Activated CD4-positive, alpha-beta T cell treated with anti-CD3 and anti-CD28 coated beads, Interleukin-2, amount 50 U/mL, for 16 hours (primary cell): ENCODE results near the gene SPEN.

Source experiments
- DNase-seq: peaks from one replicate; pipeline ENCODE4 v3.0.0-alpha.2; 2020

Gene SPEN

DNA sequence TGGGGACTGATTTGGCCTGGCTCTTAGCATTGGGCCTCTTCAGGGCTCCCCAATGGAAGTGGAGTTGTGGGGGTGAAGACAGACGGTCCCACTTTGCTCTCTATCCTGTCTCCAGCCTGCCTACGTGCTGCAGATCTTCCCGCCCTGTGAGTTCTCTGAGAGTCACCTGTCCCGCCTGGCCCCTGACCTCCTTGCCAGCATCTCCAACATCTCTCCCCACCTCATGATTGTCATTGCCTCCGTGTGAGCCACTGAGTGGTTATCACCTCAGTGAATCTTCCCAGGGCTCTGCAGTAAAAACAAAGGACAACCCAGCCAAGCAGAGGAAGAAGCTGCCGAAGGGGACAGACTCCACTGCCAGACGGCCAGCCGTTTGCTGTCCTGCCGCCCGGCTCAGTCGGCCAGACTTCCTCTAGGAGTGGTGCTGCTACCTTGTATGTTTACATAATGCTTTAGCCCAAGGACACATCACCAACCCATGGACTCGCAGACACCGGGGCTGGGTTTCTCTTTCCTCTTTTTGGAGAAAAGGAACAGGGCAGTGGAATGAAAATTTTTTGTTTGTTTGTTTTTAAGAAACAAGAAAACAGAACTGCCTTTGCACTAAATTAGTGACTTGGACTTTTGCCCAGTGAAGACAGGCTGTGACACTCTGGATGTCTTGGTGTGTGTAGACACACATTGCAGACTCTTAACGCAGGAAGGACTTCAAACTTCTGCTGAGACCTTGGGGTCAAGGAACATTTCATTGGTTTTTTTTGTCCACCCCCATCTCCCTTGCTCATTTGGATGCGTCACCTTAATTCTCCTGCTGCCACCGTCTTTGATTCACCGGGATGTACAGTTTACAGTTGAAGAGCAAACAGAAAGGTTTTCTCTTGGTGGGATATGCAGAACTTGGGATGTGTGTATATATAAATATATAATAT is 91.9 kb downstream of the SPEN start:
- DNase-seq, result no peak

DNA sequence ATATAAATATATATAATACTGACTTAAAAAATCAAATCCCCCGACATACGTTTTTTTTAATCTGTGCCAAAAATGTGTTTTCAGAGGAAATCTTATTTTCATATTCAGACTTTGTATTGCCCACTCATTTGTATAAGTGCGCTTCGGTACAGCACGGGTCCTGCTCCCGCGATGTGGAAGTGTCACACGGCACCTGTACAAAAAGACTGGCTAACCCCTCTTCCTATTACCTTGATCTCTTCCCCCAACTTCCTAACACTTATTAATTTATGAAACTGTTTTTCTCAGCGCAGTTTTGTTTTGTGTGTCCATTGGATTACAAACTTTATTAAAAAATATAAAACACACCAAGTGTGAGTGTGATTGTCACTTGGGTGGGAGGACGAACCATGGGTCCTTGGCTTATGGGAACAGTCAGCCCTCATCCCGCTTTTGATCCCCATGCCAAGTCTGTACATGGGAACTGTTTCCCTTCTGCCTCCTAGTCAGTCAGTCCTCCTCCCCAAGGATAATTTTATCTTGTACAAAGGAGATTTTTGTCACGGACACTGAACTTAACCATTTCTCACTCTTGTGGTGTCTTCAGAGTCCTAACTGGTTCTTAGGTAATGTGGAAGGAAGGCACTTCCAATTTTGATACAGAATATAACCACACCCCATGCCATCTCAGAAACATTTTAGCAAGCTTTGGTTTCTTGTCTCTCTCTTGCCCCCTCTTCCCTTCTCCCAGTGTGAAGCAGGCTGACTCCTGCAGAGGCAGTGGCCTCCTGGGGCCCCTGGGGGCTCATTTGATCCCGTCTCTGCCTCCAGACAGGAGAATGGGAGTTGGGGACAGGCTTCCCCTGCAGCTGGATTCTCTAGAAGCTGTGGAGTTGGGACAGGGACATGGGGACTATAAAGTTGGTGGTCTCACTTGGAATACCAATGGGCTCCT is 92.9 kb downstream of the SPEN start:
- DNase-seq, result no peak

DNA sequence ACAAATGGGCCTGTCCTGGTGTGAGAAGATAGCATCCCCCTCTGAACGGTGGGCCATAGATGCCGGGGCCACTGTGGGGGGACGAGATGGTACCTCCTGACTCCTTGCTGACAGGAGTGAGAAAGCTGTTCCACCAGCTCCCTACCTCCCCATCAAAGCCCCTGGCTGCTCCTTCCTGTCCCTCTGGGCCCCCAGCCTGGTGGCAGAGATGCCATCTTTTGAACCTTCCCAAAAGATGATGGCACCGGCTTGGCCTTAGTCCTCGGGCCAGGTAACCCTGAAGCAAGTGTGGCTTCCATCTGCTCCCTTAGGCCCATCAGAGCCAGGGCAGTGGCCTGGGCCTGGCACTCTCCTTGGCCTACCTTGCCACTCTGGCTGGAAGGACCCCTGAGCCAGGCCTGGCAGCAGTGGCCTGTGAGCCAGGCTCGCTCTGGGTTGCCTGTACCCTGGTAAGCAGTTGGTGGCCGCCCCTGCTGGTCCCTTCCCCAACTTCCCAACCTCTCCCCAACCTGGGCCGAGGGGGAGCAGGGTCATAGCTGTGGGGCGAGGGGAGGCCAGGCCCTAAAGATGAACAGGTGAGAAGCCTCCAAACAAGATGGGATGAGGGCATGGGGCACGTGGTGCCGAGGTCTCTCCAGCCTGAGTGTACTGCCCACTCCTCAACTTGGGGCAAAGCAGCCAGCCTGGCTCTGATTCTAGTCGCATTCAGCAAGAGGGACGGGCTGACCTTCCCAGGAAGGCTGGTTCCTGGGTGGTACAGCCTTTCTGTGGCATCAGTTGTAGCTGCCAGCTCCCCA is 93.7 kb downstream of the SPEN start:
- no peak for DNase-seq

DNA sequence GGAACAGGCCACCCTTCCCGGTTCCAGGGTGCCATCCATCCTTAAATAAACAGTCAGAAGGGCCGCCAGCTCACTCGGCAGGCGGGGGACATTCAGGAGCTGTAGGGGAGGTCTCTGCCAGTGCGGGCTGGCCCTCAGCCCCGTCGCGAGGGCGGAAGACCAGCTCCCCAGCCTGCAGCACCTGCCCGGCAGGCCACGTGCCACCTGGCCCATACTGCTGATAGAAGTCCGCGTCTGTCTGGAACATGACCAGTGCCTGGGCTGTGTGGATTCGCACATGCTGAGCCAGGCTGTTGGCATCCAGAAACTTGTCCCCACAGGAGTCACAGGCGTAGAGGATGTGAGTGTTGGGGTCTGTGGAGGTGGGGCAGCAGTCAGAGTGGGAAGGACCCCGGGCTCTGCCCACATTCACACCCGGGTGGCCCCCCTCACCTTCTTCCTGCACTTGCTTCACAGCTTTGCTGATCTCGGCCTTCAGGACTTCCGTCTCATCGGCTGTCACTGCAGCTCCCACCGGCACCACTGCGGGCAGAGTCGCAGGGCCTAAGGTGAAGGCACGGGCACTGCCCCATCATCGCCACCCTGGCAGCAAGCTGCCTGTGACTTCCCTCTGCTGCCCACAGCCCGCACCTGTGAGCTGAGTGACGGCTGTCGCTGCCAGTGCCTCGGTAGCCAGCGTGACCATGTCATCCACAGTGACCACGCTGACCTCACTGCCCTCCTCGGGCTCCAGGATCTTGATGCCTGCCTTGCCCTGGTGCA is 94.6 kb downstream of the SPEN start:
- DNase-seq, result no peak

DNA sequence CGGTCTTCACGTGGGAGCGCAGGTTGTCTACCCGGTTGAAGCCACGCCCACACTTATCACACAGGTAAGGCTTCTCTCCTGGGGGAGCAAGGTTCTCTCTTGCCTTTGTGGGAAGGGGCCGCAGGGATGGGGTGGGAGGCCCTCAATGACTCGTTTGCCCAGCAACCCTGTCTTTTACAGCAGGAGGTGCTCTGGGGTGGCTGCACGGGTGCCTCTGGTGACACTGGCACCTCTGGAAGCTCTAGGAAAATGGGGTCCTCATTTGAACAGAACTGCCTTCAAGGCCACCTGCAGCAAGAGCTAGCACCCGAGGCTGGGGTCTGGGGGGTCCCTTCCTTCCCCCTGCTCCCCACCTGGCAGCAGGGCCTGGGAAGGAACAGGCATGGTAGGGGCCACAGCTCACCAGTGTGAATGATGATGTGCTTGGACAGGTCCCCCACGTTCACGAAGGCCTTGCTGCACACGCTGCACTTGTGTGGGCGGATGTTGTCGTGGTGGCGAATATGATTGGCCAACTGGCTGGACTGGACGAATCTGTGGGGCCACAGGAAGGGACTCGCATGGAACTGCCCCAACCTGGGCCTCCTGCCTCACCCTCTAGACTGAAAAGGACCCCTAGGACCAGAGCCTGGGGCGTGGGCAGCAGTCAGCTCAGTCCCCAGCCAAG is 95.3 kb downstream of the SPEN start:
- no peak for DNase-seq

DNA sequence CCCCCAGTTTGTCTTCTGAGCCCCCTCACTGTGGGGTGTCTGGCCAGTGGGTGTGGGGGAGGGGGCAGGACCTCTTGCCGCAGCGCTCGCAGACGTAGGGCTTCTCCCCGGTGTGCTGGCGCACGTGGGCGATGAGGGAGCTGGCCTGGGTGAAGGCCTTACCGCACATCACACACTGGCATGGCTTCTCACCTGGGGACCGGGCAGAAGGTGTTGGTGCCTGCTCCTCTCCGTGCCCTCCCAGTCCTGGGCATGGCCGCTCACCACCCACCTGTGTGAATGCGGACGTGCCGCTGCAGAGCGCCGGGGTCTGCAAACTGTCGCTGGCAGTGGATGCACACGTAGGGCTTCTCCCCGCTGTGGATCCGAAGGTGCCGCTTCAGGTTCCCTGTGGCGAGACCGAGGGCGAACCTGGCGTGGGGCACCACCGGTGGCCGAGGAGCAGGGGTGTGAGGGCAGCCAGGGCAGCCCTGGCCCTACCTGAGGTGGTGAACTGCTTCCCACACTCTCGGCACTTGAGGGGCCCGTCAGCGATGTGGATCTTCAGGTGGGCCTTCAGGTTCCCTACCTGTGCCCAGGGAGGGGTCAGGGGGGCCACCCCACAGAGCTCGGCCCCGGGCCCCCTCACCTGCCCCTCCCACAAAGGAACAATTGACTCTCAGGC is 96.0 kb downstream of the SPEN start:
- no peak for DNase-seq

DNA sequence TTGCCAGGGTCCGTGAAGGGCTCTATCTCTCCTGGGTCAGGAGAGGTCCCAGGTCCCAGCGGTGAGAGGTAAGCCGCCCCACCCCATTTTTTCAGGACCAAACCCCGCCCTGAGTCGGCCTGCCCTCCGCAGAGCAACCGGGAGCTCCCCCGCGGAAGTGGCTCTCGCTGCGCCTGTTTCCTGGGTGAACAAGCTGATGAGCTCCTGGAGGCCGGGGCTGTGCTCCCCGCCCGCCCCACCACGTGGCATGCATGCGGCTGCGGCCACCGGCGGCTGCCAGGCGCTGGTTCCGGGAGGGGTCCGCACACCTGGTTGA is 96.4 kb downstream of the SPEN start:
- no peak for DNase-seq

DNA sequence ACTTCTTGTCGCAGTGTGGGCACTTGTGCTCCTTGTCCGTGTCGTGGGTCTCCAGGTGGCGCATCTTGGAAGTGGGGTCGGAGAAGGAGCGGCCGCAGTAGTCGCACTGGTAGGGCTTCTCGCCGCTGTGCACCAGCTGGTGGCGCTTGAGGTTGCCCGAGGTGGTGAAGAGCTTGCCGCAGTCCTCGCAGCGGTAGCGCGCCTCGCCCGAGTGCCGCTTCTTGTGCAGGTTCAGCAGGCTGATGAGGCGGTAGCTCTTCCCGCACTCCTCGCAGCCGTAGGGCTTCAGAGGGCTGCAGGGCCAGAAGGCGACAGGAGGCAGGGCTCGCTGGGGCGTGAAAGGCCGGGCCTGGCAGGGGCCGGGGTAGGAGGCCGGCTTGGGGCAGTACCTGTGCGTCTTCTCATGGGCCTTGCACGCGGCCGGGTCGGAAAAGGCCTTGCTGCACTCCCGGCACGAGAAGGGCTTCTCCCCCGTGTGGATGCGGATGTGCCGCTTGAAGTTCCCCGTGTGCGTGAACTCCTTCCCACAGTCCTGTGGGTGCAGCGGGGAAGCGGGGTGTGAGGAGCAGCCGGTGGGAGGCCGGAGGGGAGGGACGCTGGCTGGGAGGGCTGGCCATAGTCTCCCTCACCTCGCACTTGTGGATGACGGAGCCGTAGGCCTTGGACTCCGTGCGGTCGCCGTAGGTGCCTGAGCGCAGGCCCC is 97.0 kb downstream of the SPEN start:
- DNase-seq, result no peak

DNA sequence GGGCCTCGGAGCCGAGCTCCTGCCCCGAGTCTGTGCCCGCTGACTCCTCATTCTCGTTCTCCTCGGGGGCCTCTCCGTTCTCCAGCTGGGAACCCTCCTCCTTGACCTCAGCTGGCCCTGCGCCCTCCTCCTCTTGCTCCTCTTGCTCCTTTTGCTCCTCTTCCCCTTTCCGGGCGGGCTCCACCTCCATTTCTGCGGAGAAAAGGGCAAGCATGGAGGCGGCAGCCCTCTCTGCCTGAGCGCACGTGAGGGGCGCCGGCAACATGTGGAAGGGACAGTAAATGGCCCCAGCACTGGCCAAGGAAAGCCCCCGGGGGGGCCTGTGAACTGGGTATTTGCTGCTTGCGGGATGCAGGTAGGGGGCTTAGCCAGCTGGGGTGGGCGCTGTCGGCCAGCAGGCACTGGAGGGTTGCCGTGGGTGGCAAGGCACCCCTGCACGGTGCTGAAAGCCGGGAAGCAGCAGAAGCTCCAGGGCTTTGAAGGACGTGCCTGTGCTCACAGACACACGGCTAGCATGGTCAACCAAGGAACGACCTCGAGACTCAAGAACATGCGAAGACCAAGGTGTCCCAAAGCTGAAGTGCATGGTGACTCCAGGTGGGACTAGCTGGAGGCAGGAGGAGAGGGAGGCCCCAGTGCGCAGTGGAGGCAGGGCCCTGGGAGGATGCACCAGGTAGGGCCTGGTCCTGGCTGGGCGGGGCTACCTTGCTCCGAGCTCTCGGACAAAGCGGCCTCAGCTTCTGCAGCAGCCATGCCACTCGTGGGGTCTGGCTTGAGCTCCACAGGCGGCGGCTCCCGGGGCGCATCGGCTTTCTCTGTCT is 97.7 kb downstream of the SPEN start:
- no peak for DNase-seq

DNA sequence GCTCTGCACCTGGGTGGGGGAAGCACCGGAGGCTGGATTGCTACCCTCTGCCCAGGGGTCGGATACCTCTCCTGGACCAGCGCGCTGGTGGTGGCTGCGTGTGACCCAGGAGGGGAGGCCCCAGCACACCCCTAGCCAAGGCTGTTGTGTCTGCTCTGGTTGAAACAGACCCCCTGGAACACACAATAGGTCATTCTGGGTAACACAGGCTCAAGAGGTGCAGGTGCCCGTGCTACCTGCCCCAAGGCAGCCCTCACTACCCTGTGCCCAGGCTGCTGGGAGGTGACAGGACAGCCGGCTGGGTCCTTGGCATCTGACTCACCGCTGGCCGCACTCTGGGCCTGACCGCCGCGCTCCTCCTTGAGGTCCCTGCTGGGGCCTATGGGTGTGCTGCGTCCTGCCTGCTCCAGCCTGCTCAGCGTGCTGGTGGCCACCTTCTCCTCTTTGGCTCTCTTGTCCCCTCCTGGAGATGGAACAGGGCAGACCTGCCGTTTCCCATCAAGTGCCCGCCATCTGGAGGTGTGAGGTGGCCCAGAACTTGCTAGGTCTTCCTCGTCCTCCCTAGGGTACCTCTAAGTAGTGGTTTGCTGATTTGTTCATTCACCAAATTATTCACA is 98.4 kb downstream of the SPEN start:
- DNase-seq, result no peak

DNA sequence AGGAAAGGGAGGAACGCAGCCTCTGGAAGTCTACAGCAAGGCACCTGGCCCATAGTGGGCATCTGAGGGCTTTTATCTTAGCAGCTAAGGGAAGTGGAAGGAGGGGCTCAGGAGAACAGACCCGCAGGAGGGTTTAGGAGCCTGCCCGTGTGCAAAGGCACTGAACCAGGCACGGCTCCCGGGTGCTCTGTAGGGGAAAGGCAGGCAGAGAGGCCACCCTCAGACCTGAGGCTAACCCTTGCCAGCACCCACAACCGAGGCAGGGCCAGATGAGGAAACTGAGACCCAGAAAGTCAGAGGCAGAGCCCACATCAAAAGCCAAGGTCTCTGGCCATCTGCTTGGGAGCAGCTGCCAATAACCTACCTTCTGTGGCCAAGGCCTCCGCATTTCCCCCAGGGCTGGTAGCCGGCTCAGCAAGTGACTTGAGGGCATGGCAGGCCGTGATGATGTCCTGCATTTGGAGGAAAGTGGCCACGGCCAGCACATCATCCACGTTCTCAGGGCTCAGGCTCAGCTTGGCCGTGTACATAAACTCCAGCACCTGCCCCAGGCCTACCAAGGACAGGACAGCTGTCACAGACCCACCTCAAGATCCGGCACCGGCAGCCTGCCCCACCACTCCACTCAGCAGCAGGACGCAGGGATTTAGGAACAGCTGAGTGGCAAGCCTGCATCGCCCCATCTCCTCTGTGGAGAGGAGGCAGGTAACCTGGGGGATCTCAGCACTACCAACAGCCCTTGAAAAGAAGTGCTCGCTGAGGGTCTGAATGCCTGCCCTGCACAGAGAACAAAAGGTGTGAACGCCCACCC is 99.3 kb downstream of the SPEN start:
- no peak for DNase-seq

DNA sequence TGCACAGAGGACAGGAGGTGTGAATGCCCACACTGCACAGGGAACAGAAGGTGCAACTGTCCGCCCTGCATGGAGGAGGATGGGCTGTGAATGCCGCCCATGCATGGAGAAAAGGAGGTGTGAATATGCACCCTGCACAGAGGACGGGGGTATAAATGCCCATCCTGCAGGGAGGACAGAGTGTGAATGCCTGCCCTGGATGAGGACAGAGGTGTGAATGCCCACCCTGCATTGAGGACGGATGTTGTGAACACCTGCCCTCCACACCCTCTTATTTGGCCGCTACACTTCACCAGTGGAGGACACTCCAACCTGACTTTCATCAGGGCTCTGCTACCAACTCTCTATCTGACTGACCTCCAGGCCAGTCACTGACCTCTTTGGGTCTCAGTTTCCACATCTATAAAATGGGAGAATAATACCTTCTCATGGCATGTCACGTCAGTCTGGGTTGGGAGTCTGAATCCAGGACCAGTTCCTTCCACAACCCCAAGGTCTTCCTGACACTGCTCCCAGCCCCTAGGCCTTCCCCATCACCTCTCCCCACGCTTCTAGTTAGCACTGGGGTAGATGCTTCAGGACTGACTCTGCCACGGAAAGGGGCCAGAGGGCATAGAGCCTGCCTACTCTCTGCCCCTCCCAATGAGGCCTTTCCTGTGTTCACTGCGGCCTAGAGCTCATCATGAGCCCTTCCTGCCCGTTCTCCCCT is 100.0 kb downstream of the SPEN start:
- DNase-seq, result peak; percentile 41

DNA sequence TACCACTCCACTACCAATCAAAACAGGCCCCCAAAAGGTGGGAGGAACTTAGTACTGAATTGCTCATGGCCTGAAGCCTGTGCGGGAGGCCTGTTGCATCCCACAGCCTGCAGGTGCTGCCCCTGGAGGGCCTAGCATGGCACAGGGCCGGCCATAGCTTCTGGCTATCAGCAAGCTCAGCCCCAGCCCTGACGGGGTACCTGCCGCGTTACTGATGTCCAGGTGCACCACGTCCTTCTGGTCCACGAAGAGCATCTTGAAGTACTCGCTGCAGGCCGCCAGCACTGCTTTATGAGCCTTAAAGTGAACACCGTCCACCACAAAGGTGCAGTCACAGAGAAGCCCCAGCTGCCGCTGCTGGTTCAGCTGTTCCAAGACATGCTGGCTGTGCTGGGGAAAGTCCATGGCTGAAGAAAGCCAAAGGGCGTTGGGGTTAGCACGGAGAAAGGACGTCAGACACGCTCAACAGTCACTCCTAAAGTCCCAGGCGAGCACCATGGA is 100.6 kb downstream of the SPEN start:
- no peak for DNase-seq

DNA sequence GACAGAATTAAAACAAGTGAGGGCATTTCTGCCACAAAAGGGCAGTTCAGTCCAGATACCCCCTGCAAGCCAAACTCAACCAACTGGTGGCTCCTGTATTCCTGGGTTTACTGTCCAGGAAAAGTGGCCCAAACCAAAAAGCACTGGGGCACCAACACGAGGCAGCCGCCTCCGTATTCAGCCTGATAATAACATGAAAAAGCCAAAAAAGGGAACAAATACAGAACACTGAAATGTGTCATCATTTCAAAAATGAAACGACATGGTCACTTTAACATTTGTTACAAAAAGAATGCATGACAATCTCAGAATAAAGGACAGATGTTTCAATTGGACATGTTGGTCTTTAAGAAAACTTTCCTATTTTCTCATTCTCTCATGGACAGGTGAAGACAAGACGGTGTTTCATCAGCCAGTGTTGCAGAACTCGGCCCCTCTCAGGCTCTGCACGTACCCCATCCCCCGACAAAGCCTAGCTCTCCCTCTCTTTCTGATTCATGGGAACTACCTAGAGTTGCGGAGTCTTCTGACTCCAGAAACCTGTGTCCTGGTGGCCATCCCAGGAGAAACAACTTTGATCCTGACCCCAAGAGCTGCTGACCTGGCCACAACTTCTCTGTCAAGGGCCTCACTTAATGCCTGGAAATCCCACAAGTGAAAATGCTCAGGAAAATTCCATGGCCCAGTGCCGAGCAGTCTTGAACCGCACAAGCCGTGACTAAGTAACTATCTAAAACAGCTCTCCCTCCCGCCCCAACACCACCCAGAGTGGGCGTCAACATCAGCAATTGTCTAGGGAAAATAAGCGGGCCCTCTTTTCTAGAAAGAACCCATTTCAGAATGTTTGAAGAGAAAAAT is 101.3 kb downstream of the SPEN start:
- DNase-seq, result peak; percentile 47

DNA sequence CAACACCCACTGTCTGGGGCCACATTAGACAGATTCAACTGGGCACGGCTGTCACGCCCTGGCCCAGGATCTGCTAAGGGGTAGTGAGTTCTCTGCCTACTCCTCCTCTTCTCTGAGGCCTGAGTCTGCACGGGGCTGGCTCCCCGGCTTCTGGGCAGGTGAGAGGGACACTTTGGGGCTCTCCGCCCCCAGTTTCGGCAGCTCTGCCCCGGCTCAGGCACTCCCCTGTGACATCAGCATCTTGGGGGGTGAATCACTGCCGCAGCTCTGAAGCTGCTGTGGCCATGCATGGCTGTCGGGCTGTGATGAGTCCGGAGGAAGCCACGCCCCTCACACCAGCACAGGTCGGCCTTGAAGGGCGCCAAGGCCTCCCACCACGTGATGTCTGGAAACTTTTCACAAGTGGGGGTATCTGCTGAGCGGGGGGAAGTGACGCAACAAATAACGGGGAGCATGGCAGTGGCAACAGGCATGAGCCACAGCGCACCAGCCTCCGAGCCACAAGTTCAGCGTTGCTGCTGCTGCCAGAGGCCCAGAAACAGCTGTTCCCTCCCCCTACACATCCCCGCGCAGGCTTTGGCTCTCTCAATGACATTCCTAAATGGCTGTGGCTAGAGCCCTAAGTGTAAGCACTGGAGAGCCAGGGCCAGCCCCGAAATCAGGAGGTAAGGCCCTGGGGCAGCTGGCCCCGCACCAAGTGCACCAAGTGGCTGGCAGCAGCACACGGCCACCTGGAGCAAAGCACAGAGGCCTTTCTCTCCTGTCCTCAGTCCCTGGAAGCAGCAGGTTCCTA is 102.1 kb downstream of the SPEN start:
- DNase-seq, result peak; percentile 96
